ENCODE measurements around the gene PPP2R5C.

Gene PPP2R5C

GRCh38 chr14:101961746-101962502 lies 200.4 kb downstream of the PPP2R5C start:
- no peaks in the 10 kb centered on the region for H3K9me3 ChIP-seq (ENCODE audit: control insufficient read depth, insufficient read depth, low read length)
- H3K4me1 ChIP-seq (ENCODE audit: control insufficient read depth, low read length): peaks cover 24% of the 10 kb centered on the region
- H3K27ac ChIP-seq (ENCODE audit: low read depth, low read length): no peak overlapping the region
- no peaks in the 10 kb centered on the region for H3K9me2 ChIP-seq (replicated peaks; ENCODE audit: control insufficient read depth, low read length)
- TF ChIP-seq EZH2phosphoT487 (IDR thresholded peaks at IDR 0.05; ENCODE audit: borderline replicate concordance, low read length): no peak
- TF ChIP-seq, protein P1, sequence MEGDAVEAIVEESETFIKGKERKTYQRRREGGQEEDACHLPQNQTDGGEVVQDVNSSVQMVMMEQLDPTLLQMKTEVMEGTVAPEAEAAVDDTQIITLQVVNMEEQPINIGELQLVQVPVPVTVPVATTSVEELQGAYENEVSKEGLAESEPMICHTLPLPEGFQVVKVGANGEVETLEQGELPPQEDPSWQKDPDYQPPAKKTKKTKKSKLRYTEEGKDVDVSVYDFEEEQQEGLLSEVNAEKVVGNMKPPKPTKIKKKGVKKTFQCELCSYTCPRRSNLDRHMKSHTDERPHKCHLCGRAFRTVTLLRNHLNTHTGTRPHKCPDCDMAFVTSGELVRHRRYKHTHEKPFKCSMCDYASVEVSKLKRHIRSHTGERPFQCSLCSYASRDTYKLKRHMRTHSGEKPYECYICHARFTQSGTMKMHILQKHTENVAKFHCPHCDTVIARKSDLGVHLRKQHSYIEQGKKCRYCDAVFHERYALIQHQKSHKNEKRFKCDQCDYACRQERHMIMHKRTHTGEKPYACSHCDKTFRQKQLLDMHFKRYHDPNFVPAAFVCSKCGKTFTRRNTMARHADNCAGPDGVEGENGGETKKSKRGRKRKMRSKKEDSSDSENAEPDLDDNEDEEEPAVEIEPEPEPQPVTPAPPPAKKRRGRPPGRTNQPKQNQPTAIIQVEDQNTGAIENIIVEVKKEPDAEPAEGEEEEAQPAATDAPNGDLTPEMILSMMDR (IDR thresholded peaks at IDR 0.05; ENCODE audit: low read depth, low read length, poor library complexity, severe bottlenecking): no peak
- peaks cover 12% of the 10 kb centered on the region for H3K36me3 ChIP-seq (ENCODE audit: control insufficient read depth, low read length)
- H3F3A ChIP-seq (ENCODE audit: control insufficient read depth, insufficient read depth): no peaks in the 10 kb centered on the region
- peaks cover 26% of the 10 kb centered on the region for H3K79me2 ChIP-seq (ENCODE audit: control insufficient read depth, low read length)
- no peaks in the 10 kb centered on the region for H3K27me3 ChIP-seq (ENCODE audit: control insufficient read depth, low read length)
- no peak overlapping the region for H3K4me2 ChIP-seq (ENCODE audit: low read length)
- no peak overlapping the region for H3K4me3 ChIP-seq (ENCODE audit: low read length)
- H4K20me1 ChIP-seq (ENCODE audit: control insufficient read depth, insufficient read depth, low read depth, low read length): peaks cover 6% of the 10 kb centered on the region

- Histone ChIP-seq H3K4me2 (ENCODE audit: low read length) (no peak overlapping the region), H4K20me1 (ENCODE audit: control insufficient read depth, insufficient read depth, low read depth, low read length) (peaks cover 6% of the 10 kb centered on the region), H3K27me3 (ENCODE audit: control insufficient read depth, low read length) (no peaks in the 10 kb centered on the region), H3K4me1 (ENCODE audit: control insufficient read depth, low read length) (peaks cover 28% of the 10 kb centered on the region), H3K9me3 (ENCODE audit: control insufficient read depth, insufficient read depth, low read length) (no peaks in the 10 kb centered on the region), H3K9me2 (replicated peaks; ENCODE audit: control insufficient read depth, low read length) (no peaks in the 10 kb centered on the region), H3K27ac (ENCODE audit: low read depth, low read length) (no peak overlapping the region), H3F3A (ENCODE audit: control insufficient read depth, insufficient read depth) (no peaks in the 10 kb centered on the region), H3K79me2 (ENCODE audit: control insufficient read depth, low read length) (peaks cover 31% of the 10 kb centered on the region), H3K36me3 (ENCODE audit: control insufficient read depth, low read length) (peaks cover 12% of the 10 kb centered on the region), H3K4me3 (ENCODE audit: low read length) (no peak overlapping the region)
- TF ChIP-seq, protein P1 (IDR thresholded peaks at IDR 0.05; ENCODE audit: low read depth, low read length, poor library complexity, severe bottlenecking): no peak
- no peak for TF ChIP-seq EZH2phosphoT487 (IDR thresholded peaks at IDR 0.05; ENCODE audit: borderline replicate concordance, low read length)
These were observed 201.0 kb downstream of the PPP2R5C start for GRCh38 chr14:101962503-101962874.

- no peak for TF ChIP-seq EZH2phosphoT487 (IDR thresholded peaks at IDR 0.05; ENCODE audit: borderline replicate concordance, low read length)
- TF ChIP-seq, protein P1 (IDR thresholded peaks at IDR 0.05; ENCODE audit: low read depth, low read length, poor library complexity, severe bottlenecking): no peak
- Histone ChIP-seq H3K27me3 (ENCODE audit: control insufficient read depth, low read length) (no peaks in the 10 kb centered on the region), H3K79me2 (ENCODE audit: control insufficient read depth, low read length) (peaks cover 37% of the 10 kb centered on the region), H3F3A (ENCODE audit: control insufficient read depth, insufficient read depth) (peaks cover 3% of the 10 kb centered on the region; the same call in 1 of the 2 replicates), H3K9me3 (ENCODE audit: control insufficient read depth, insufficient read depth, low read length) (no peaks in the 10 kb centered on the region), H4K20me1 (ENCODE audit: control insufficient read depth, insufficient read depth, low read depth, low read length) (peaks cover 6% of the 10 kb centered on the region), H3K4me1 (ENCODE audit: control insufficient read depth, low read length) (peaks cover 34% of the 10 kb centered on the region), H3K27ac (ENCODE audit: low read depth, low read length) (no peak overlapping the region), H3K36me3 (ENCODE audit: control insufficient read depth, low read length) (peaks cover 18% of the 10 kb centered on the region), H3K9me2 (replicated peaks; ENCODE audit: control insufficient read depth, low read length) (no peaks in the 10 kb centered on the region), H3K4me3 (ENCODE audit: low read length) (no peak overlapping the region), H3K4me2 (ENCODE audit: low read length) (no peak overlapping the region)
These were observed 201.5 kb downstream of the PPP2R5C start for GRCh38 chr14:101963052-101963451.

Data from DOHH2 (cell line).